H1 (cell line): ENCODE measurements around the gene BMX.

Source experiments
- CREB1 ChIP-seq: IDR thresholded peaks from 2 replicates; pipeline ENCODE4 v1.6.1; 2012; ENCODE audit warnings: inconsistent platforms
- CTBP2 ChIP-seq: IDR thresholded peaks from 2 replicates; pipeline ENCODE4 v1.7.0; 2011; ENCODE audit warnings: borderline replicate concordance, mild to moderate bottlenecking, moderate library complexity, mixed read lengths, low read length; ENCODE audit not compliant: insufficient read depth, insufficient read length
- MAFK ChIP-seq: IDR thresholded peaks from 2 replicates; pipeline ENCODE4 v1.6.1; 2012; ENCODE audit warnings: low read depth, mild to moderate bottlenecking, improper control_type of control experiment, low read length
- NANOG ChIP-seq: IDR thresholded peaks from 2 replicates; pipeline ENCODE4 v1.6.1; 2011; ENCODE audit warnings: low read length, low read depth, mild to moderate bottlenecking, inconsistent platforms; ENCODE audit not compliant: insufficient read depth, poor library complexity, severe bottlenecking
- PHF8 ChIP-seq: fragments of 200-600 bp; sonication (generic); conservative IDR thresholded peaks from 2 replicates; pipeline ENCODE4 v1.7.1; 2012; ENCODE audit warnings: low read depth, mild to moderate bottlenecking, inconsistent platforms, low read length, moderate library complexity
- RAD21 ChIP-seq, 2 experiments: IDR thresholded peaks in 1 of 2; conservative IDR thresholded peaks in 1 of 2; 2 replicates each; pipeline ENCODE4 v1.6.1; 2011; ENCODE audit warnings: low read depth in 2 of 2, low read length in 2 of 2, improper control_type of control experiment in 1 of 2, inconsistent platforms in 1 of 2, mild to moderate bottlenecking in 1 of 2, moderate library complexity in 1 of 2
- SP1 ChIP-seq: IDR thresholded peaks from 2 replicates; pipeline ENCODE4 v1.6.1; 2011; ENCODE audit warnings: low read depth, low read length
- SUZ12 ChIP-seq: fragments of 200-600 bp; sonication (generic); IDR thresholded peaks from 2 replicates; pipeline ENCODE4 v1.6.1; 2012; ENCODE audit warnings: mild to moderate bottlenecking, inconsistent platforms, low read length, moderate library complexity, mixed read lengths
- TF ChIP-seq, protein P1 (sequence below), 3 experiments: IDR thresholded peaks; 1 replicate in 2 of 3; 2 replicates in 1 of 3; pipeline versions ENCODE4 v1.5.1 to v1.6.1; 2011; ENCODE audit warnings: low read length in 3 of 3, mild to moderate bottlenecking in 3 of 3, inconsistent platforms in 2 of 3, low read depth in 1 of 3, moderate library complexity in 1 of 3; ENCODE audit not compliant: insufficient read depth in 1 of 3; ENCODE audit errors: control extremely low read depth in 1 of 3
- TF ChIP-seq, protein P2 (sequence below): IDR thresholded peaks from 2 replicates; pipeline ENCODE4 v1.6.1; 2012; ENCODE audit warnings: inconsistent platforms

DNA sequence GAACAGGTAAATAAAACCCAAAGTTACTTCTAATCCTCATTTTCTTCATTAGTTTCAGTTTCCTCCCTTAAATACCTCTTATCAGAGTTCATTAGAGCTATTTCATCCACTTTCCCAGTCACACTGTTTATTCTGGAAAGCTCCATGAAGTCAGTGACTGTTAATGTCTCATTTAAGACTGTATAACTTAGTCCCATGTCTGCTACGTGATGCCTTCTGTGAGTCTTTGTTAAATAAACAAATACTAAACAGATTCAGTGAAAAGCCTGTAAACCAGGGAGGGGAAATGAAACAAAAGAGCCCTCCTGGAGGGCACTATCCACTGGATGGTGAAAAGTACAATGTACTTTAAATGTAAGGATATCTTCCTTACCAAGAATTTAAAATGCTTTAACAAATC, 75.4 kb downstream of the BMX start:
- TF ChIP-seq, protein P1, sequence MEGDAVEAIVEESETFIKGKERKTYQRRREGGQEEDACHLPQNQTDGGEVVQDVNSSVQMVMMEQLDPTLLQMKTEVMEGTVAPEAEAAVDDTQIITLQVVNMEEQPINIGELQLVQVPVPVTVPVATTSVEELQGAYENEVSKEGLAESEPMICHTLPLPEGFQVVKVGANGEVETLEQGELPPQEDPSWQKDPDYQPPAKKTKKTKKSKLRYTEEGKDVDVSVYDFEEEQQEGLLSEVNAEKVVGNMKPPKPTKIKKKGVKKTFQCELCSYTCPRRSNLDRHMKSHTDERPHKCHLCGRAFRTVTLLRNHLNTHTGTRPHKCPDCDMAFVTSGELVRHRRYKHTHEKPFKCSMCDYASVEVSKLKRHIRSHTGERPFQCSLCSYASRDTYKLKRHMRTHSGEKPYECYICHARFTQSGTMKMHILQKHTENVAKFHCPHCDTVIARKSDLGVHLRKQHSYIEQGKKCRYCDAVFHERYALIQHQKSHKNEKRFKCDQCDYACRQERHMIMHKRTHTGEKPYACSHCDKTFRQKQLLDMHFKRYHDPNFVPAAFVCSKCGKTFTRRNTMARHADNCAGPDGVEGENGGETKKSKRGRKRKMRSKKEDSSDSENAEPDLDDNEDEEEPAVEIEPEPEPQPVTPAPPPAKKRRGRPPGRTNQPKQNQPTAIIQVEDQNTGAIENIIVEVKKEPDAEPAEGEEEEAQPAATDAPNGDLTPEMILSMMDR (IDR thresholded peaks at IDR 0.05; ENCODE audit: control extremely low read depth in 1 of 3, insufficient read depth in 1 of 3, low read depth in 1 of 3, low read length in 3 of 3): no peak
- TF ChIP-seq SUZ12 (no peak), SP1 (no peak), PHF8 (no peak), MAFK (no peak), NANOG (no peak), CREB1 (no peak), CTBP2 (no peak), RAD21 (IDR thresholded peaks at IDR 0.05 in 1 of 2, conservative IDR thresholded peaks at IDR 0.05 in 1 of 2; ENCODE audit: low read depth in 2 of 2, low read length in 2 of 2) (no peak)
- TF ChIP-seq, protein P2, sequence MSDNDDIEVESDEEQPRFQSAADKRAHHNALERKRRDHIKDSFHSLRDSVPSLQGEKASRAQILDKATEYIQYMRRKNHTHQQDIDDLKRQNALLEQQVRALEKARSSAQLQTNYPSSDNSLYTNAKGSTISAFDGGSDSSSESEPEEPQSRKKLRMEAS: no peak
